Progenitor cell of endocrine pancreas (in vitro differentiated cells): ENCODE results near the gene SLC6A13. TPM values are rescaled to one million over a fixed set of nuclear protein-coding genes. Genes with fewer than 3 reads are reported as not detected.

ENCODE experiments used
- DNase-seq: peaks from one replicate; pipeline ENCODE4 v3.0.0; 2021; ENCODE audit warnings: low spot score; ENCODE audit not compliant: unreplicated experiment
- H3K27ac Mint-ChIP-seq: 2 replicates; pipeline ENCODE4 v1.8.0; 2021; ENCODE audit warnings: mild to moderate bottlenecking, moderate library complexity, mixed read lengths
- H3K27me3 Mint-ChIP-seq: 2 replicates; pipeline ENCODE4 v1.8.0; 2021; ENCODE audit warnings: mixed read lengths
- H3K36me3 Mint-ChIP-seq: 2 replicates; pipeline ENCODE4 v1.8.0; 2022; ENCODE audit warnings: mixed read lengths; ENCODE audit not compliant: insufficient read depth
- H3K4me1 Mint-ChIP-seq: 2 replicates; pipeline ENCODE4 v1.8.0; 2021; ENCODE audit warnings: low read depth, mixed read lengths
- H3K4me3 Mint-ChIP-seq: 2 replicates; pipeline ENCODE4 v1.8.0; 2021; ENCODE audit warnings: low read depth, mild to moderate bottlenecking, moderate library complexity, mixed read lengths
- H3K9me3 Mint-ChIP-seq: 2 replicates; pipeline ENCODE4 v1.8.0; 2021; ENCODE audit warnings: low read depth, mixed read lengths
- total RNA-seq: library from RNA; stranded (reverse); gene quantifications from 2 replicates; pipeline ENCODE4 v1.2.1, GENCODE V29; 2021
- TF ChIP-seq, protein P1 (sequence below): fragments of 200-600 bp; sonication (generic); IDR thresholded peaks from one replicate; pipeline ENCODE4 v1.5.0; 2021; ENCODE audit warnings: antibody characterized with exemption, mild to moderate bottlenecking; ENCODE audit not compliant: unreplicated experiment

The SLC6A13 gene
- total RNA-seq, 1 donor from 2014 or later = 0.60 TPM

DNA sequence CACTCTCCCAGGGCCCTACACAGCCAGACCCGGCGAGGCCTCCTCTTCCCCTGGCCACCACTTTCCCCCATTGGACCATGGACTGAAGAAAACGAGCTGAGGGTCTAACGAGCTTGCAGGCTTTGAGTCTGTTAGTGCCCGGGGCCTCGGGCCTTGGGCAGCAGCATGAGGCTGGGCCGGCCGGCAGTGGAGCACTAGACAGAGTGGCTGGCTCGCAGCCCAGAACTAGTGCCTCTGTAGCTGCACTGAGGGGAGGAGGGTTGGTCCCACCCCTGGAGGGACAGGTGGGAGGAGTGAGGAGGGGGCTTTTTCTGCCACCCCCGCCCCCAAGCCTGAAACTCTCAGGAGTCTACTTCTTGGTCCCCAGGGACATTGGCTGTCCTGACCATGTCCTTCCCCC lies 87.4 kb downstream of the SLC6A13 start:
- no peak overlapping the region for H3K27ac Mint-ChIP-seq
- TF ChIP-seq, protein P1, sequence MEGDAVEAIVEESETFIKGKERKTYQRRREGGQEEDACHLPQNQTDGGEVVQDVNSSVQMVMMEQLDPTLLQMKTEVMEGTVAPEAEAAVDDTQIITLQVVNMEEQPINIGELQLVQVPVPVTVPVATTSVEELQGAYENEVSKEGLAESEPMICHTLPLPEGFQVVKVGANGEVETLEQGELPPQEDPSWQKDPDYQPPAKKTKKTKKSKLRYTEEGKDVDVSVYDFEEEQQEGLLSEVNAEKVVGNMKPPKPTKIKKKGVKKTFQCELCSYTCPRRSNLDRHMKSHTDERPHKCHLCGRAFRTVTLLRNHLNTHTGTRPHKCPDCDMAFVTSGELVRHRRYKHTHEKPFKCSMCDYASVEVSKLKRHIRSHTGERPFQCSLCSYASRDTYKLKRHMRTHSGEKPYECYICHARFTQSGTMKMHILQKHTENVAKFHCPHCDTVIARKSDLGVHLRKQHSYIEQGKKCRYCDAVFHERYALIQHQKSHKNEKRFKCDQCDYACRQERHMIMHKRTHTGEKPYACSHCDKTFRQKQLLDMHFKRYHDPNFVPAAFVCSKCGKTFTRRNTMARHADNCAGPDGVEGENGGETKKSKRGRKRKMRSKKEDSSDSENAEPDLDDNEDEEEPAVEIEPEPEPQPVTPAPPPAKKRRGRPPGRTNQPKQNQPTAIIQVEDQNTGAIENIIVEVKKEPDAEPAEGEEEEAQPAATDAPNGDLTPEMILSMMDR = no peak
- H3K4me1 Mint-ChIP-seq = peaks cover 3% of the 10 kb centered on the region

DNA sequence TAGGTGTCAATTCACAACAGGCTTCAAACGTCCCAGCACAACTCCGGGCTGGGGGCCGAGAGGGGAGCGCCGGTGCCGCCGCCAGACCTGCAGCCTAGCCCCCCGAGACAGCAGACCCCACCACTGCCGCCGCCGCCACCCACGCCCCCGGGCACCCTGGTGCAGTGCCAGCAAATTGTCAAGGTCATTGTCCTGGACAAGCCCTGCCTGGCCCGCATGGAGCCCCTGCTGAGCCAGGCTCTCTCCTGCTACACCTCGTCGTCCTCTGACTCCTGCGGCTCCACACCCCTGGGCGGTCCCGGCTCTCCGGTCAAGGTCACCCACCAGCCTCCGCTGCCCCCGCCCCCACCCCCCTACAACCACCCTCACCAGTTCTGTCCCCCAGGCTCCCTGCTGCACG lies 88.0 kb downstream of the SLC6A13 start:
- no peaks in the 10 kb centered on the region for H3K36me3 Mint-ChIP-seq
- peaks cover 56% of the 10 kb centered on the region for H3K27me3 Mint-ChIP-seq
- TF ChIP-seq, protein P1 = no peak
- H3K4me3 Mint-ChIP-seq = no peak overlapping the region
- peaks cover 3% of the 10 kb centered on the region for H3K4me1 Mint-ChIP-seq
- H3K27ac Mint-ChIP-seq = no peak overlapping the region
- H3K9me3 Mint-ChIP-seq = no peaks in the 10 kb centered on the region
- DNase-seq = no peak

More for the DNA sequence above, 87.4 kb downstream of the SLC6A13 start:
- Mint-ChIP-seq H3K4me3 (no peak overlapping the region), H3K9me3 (no peaks in the 10 kb centered on the region), H3K27me3 (peaks cover 54% of the 10 kb centered on the region), H3K36me3 (no peaks in the 10 kb centered on the region)
- DNase-seq = no peak

DNA sequence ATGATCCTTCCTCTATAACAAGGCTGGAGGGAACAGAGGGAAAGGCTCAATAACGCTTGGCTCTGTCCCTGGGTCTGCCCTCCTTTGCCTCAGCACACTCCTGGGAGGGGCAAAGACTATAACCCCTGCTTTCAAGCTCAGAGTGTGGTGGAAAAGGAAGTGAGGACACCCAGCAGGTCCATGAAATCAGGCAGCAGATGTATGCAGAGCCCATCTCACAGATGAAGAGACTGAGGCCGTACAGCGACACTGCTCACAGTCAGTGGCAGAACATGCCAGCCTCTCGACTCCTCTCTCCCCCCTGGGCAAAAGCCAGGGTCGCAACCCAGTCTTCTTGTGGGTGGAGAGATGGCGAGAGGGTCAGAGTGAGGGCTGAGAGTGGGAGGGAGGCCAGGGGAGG lies 88.5 kb downstream of the SLC6A13 start:
- H3K9me3 Mint-ChIP-seq = no peaks in the 10 kb centered on the region
- H3K4me1 Mint-ChIP-seq = peaks cover 3% of the 10 kb centered on the region
- TF ChIP-seq, protein P1 = no peak
- H3K36me3 Mint-ChIP-seq = no peaks in the 10 kb centered on the region
- H3K4me3 Mint-ChIP-seq = no peak overlapping the region
- DNase-seq = no peak
- H3K27me3 Mint-ChIP-seq = peaks cover 60% of the 10 kb centered on the region
- H3K27ac Mint-ChIP-seq = no peak overlapping the region

DNA sequence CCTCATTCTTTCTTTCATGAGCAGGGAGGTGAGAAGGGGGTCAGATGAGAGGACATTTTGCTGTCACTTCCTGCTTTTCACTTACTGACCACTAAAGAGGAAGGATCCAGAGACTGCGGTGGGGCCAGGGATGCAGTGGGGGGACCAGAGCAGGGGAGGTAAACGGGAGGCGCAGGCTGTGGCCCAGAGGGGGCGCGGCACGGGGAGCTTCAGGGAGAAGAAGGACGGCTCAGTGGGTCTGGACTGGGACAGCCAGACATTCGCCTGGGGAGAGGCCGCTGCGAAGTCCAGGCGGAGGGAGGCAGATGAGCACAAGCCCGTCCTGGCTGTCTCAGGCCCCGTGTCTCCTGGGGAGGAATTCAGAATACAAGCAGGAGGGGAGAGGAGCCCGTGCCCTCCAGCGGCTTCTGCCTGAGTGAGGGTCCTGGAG lies 89.9 kb downstream of the SLC6A13 start:
- Mint-ChIP-seq H3K27me3 (peaks cover 58% of the 10 kb centered on the region), H3K4me3 (no peak overlapping the region), H3K9me3 (no peaks in the 10 kb centered on the region), H3K4me1 (peaks cover 7% of the 10 kb centered on the region), H3K27ac (no peak overlapping the region), H3K36me3 (no peaks in the 10 kb centered on the region)
- no peak for DNase-seq
- TF ChIP-seq, protein P1 = no peak

DNA sequence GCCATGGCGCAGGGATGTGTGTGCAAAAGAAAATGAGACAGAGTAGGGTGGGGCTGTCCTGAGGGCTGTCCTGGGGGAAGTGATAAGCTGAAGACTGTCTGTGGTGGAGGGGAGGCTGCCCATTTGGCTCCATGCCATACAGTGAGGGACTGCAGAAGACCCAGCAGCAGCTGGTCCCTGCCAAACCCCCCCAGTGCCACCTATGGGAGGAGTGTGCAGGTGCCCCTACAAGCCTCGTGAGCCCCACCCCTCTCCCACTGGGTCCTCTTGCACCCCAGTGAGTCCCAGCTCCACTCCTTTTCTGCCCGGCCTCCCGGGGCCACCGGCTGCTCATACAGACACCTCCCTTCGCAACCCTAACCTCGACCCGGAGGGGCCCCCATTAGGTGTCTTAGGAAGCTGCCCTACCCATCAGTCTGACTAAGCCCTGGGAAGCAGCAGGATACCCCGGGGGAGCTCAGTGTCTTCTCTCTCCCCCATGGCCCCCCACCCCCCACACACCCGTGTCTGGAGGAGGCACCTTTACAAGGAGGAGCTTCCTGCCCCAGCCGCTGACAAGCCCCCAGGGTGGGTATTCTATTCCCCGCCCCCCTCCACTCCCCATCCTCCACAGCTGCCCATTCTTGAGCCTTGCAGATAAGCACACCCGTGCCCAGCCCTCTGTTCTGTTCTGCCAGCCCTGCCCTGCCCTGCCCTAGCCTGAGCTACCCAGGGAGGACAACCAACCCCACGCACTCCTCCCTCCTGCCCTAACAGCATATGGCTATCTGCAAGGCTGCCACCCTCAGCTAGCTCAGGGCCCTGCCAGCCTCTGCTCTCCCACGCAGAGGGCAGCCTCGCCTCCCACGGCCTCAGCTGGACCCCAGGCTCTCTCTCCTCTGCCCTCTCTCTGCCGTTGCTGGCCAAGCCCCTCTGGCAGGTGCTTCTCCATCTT lies 90.6 kb downstream of the SLC6A13 start:
- Mint-ChIP-seq H3K36me3 (no peaks in the 10 kb centered on the region), H3K9me3 (no peaks in the 10 kb centered on the region), H3K4me3 (no peak overlapping the region), H3K27ac (no peak overlapping the region), H3K27me3 (peaks cover 65% of the 10 kb centered on the region), H3K4me1 (peaks cover 10% of the 10 kb centered on the region)
- no peak for DNase-seq
- TF ChIP-seq, protein P1 = no peak
